Coronary artery (tissue), 2 donors: ENCODE data around the gene MGMT.

Experiments
- DNase-seq: peaks from one replicate; pipeline ENCODE4 v3.0.0-alpha.2; 2017; ENCODE audit warnings: low spot score
- H3K27ac ChIP-seq, 2 donors: fragments of 200-600 bp; sonication (generic); one replicate each; pipeline ENCODE4 v1.5.1; 2016 to 2019
- H3K4me3 ChIP-seq: fragments of 200-600 bp; sonication (generic); 2 replicates; pipeline ENCODE4 v1.5.1; 2016; ENCODE audit warnings: mild to moderate bottlenecking, moderate library complexity
- CTCF ChIP-seq: fragments of 200-600 bp; sonication (generic); IDR thresholded peaks from one replicate; pipeline ENCODE4 v1.5.1; 2019; ENCODE audit warnings: antibody characterized with exemption

Gene MGMT

GRCh38 chr10:129474642-129475041 is 7.6 kb downstream of the MGMT start:
- peak; percentile 52 for DNase-seq
- no peak for TF ChIP-seq CTCF
- no peak overlapping the region for H3K4me3 ChIP-seq
- no peak overlapping the region for H3K27ac ChIP-seq

- peak; percentile 38 for DNase-seq
- no peak for TF ChIP-seq CTCF
- H3K4me3 ChIP-seq = no peak overlapping the region
- H3K27ac ChIP-seq = no peak overlapping the region
Observed at GRCh38 chr10:129476431-129476830, 9.4 kb downstream of the MGMT start.

- no peak overlapping the region for H3K27ac ChIP-seq
- peak; percentile 38 for DNase-seq
- no peak overlapping the region for H3K4me3 ChIP-seq
- TF ChIP-seq CTCF = no peak
Observed at GRCh38 chr10:129477051-129477450, 10.0 kb downstream of the MGMT start.

GRCh38 chr10:129481641-129482040 is 14.6 kb downstream of the MGMT start:
- DNase-seq = no peak
- Histone ChIP-seq H3K27ac (no peak overlapping the region), H3K4me3 (no peak overlapping the region)
- no peak for TF ChIP-seq CTCF

GRCh38 chr10:129483430-129484010 is 16.5 kb downstream of the MGMT start:
- no peak overlapping the region for H3K27ac ChIP-seq
- no peak for TF ChIP-seq CTCF
- no peak for DNase-seq
- H3K4me3 ChIP-seq = no peak overlapping the region

GRCh38 chr10:129486805-129487204 is 19.8 kb downstream of the MGMT start:
- H3K27ac ChIP-seq = no peak overlapping the region

More at GRCh38 chr10:129486805-129487204, 19.8 kb downstream of the MGMT start:
- DNase-seq = no peak
- H3K4me3 ChIP-seq = no peak overlapping the region
- no peak for TF ChIP-seq CTCF
